Measurements from ENCODE around the gene SLC15A2.
"Not testable (repeated sequence)": the region's sequence is repeated elsewhere in the genome, so short reads cannot be mapped to it uniquely, and the experiment has no call there.

SLC15A2 gene

GRCh38 chr3:121894301-121894990, at the start of gene SLC15A2:
TSS of gene SLC15A2 (plus strand) at chr3:121894401. CDS start at chr3:121894477, 76 bp downstream.
- DNase-seq, result no peak

- DNase-seq, result no peak
Measured at GRCh38 chr3:121844892-121845291, 49.3 kb upstream of the SLC15A2 start.

DNA sequence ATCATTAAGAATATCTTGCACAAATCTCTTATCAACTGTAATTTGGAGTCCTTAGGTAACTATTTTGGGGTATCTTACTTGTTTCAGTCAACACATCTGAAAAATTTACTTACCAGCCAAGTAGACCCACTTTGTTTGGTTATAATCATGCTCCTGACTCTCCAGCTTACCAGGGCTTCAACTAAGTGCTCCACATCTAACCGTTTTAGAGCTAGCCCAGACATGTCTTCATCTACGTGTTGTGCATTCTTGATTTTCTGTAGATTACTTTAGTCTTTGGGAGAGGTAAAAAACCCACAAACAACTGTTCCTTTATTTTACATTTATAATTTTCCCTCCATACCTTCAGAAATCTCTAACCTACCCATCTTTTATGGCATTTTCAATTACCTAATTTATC, 41.9 kb upstream of the SLC15A2 start:
- no peak for DNase-seq

GRCh38 chr3:121855555-121855954, 38.6 kb upstream of the SLC15A2 start:
- DNase-seq, result no peak

- not testable (repeated sequence) for DNase-seq
Measured at GRCh38 chr3:121857778-121858177, 36.4 kb upstream of the SLC15A2 start.

DNA sequence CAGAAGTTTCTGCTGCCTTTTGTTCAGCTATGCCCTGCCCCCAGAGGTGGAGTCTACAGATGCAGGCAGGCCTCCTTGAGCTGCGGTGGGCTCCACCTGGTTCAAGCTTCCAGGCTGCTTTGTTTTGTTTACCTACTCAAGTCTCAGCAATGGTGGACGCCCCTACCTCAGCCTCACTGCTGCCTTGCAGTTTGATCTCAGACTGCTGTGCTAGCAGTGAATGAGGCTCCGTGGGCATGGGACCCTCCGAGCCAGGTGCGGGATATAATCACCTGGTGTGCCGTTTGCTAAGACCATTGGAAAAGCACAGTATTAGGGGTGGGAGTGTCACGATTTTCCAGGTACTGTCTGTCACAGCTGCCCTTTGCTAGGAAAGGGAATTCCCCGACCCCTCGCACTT, 31.0 kb upstream of the SLC15A2 start:
- DNase-seq, result not testable (repeated sequence)

DNA sequence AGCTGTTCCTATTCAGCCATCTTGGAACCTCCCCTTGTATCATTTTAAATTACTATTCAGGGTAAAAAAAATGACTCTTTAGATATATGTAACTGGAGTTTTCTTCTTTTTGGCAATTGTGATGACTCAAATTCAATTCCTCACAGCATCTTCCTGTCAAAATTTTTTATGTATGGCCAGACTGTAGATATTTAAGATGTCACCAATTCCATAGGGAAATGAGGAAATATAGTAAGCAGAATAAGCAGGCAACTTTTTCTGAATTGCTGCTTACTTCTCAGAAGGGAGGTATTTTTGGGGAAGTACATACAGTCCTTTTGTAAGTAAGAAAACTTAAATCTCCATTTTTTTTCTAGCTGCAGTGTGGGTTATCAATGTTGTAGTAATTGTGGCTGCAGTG, 30.4 kb upstream of the SLC15A2 start:
- DNase-seq, result no peak

- no peak for DNase-seq
Measured at GRCh38 chr3:121869736-121870135, 24.5 kb upstream of the SLC15A2 start.

GRCh38 chr3:121870717-121871116, 23.5 kb upstream of the SLC15A2 start:
- no peak for DNase-seq

GRCh38 chr3:121871430-121871829, 22.8 kb upstream of the SLC15A2 start:
- DNase-seq, result no peak

DNA sequence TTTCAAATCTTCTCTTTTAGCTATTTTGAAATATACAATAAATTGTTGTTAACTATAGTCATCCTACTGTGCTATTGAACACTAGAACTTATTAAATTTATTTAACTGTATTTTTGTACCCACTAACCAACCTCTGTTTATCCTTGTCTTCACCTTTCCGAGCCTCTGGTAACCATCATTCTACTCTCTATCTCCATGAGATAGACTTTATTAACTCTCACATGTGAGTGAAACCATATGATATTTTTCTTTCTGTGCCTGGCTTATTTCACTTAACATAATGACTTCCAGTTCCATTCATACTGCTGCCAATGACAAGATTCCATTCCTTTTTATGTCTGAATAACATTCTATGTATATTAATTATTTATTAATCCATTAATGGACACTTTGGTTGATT, 15.8 kb upstream of the SLC15A2 start:
- no peak for DNase-seq

DNA sequence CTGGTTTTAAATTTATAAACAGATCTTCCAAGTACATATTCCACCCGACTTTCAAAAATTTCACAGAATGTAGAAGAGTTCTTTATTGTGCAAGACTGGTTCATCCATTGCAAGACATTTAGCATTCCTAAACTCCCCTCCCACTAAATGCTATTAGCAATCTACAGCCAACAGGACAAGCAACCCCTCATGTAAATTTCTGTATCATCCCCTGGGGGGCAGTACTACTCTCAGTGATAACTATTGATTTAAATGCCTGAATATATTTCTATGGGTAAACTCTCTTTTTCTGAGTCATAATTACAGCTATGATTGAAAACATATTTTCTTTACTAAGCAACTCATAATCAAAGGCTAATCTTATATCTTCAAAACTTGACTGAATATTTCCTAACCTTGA, 10.7 kb upstream of the SLC15A2 start:
- DNase-seq, result no peak

DNA sequence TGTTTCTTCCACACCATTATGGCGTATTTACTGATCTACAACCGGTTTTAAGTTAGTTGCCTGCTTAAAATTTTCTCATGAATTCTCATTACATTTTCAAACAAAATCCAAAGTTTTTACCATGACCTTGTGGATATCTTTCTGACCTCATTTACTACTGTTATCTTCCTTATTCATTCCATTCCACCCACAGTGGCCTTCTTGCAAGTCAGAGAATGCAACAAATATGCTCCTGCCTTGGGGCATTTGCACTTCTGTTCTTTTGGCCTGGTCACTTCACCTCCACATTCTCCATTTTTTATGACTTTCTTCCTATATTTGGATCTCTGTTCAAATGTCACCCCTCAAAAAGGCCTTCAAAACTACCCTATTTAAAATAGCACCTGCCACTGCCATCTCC, 8.8 kb upstream of the SLC15A2 start:
- DNase-seq, result no peak

DNA sequence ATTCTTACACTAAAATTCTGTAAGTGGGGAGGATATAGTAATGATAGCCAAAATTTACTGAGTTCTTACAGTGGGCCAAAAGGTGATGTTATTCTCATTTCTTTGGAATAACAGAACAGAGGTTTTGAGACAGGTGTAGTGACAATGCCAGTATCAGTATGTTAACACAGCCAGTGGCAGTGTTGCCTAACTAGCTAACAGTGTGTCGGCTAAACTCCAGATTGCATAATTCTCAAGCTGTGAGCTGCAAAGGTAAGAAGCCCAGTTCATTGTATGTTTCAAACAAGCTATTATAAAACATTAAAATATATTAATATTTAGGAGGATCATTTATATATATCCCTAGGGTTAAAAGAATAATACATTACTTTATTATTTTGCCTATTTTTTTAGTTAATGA, 920 bp downstream of the SLC15A2 start:
- no peak for DNase-seq

GRCh38 chr3:121895736-121896135, 1.5 kb downstream of the SLC15A2 start:
- no peak for DNase-seq

GRCh38 chr3:121896823-121897222, 2.6 kb downstream of the SLC15A2 start:
- DNase-seq, result no peak

DNA sequence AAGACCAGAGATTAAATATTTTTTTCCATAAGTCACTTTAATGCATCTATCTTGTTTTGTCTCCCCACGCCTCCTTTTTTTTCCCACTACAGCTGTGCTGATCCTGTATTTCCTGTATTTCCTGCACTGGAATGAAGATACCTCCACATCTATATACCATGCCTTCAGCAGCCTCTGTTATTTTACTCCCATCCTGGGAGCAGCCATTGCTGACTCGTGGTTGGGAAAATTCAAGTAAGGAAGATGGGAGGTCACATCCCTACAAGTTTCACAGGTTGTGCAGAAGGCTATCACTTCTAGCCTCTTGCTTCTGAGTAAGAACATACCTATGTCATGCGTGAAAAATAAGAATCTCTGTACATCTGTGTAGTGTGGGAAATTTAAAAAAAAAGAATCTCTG, 3.1 kb downstream of the SLC15A2 start:
- no peak for DNase-seq

DNA sequence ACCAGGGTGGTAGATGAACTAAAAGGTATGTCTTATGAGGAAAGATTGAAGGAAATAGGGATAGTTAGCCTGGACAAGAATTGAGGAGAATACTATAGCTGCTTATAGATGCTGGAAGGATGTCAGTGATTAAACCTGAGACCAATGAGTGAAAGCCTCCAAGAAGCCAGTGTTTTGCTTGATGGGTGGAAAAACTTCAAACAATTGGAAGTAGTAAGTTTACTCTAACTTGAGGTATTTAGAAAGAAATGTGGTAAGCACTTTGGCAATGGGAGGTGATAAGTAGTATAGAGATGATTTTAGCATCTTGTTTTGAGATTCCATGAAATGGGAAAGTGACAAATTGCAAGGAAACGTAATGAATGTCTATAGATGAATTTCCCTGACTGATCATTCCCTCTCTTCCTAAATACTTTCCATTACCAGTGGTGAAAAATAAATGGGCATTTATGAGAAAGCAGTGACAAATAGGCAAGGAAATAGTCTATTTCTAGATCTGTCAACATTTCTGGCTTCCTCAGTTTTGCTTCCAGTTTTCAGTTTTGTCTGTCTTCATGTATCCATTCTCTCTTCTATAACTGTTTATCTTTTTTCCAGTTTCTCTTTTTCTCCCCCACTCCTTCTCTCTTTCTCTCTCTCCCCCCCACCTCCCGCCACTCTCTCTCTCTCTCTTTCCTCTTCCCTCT, 19.2 kb downstream of the SLC15A2 start:
- DNase-seq, result no peak

DNA sequence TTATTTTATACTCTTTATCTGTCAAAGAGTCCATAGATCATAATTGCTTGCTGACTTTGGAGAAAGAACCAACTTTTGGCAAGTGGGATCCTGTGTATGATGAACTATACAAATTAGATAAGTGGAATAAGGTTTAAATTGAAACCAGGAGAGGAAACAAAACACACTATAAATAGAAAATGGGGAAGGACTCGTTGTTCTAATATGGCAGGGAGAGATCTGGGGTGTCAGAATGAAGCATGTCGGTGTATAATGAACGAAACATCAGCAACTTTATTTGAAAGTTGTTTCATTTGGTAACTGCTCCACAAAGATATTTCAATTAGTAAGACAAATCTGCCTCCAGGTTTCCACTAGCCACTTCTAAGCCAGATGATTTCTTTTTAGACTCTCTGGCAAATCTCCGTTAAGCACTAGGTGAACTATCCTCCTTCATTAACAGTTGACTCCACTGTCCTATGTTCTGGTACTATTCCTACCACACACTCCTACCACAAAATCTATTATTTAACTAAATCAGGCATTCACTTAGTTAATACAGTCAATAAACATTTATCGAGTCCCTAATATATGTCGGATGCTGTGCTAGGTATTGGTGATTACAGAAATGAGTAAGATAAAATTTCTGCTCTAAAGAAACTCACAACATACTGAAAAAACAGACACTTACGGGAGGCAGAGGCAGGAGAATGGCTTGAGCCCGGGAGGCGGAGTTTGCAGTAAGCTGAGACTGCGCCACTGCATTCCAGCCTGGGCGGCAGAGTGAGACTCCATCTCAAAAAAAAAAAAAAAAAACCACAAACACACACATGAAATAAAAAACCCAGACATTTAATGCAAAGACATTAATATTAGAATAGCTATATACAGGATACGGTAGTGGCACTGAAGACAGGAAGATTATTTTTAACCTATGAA, 20.1 kb downstream of the SLC15A2 start:
- DNase-seq, result no peak

DNA sequence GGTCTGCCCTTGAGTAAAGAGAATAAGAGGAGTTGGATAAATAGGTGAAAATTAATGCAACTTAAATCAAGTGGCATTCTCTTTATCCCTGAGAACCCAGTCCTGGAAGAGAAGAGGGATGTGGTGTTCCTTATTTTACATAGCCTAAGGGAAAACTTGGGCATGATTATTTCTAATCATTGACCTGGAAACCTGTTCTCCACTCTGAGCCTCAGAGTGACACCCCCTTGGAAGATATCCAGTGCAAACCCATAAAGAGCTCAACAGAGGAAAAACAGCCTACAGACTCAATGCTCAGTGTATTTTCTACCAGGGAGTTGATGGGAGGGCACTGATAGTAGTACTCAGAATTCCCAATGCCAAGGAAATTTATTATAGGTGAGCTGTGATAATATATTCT, 22.0 kb downstream of the SLC15A2 start:
- no peak for DNase-seq

- no peak for DNase-seq
Measured at GRCh38 chr3:121918779-121919483, 24.7 kb downstream of the SLC15A2 start.

DNA sequence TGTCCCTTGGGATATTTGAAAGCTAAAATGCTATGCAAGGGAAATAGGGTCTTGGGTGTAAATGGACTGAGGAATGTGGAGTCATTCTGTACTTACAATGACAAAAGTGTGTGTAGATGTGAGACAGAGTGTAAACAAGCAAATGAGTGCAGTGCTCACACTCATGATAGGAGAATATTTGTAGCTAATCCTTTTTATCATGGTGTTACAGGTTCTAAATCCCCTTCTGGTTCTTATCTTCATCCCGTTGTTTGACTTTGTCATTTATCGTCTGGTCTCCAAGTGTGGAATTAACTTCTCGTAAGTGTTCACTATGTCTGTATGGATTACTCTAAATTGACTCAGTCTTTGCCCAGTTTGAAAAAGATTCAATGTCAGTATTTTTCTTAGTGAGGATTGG, 30.5 kb downstream of the SLC15A2 start:
- no peak for DNase-seq

GRCh38 chr3:121926380-121926779, 32.2 kb downstream of the SLC15A2 start:
- DNase-seq, result no peak
